WTC11 (cell line): ENCODE results near the gene SLC6A9. TPM values are rescaled to one million over a fixed set of nuclear protein-coding genes. Genes with fewer than 3 reads are reported as not detected.

Experiments used
- ATAC-seq: fragments of 200-7000 bp; cut with Tn5 transposase; 2 replicates; pipeline ENCODE4 v1.10.0; 2021; ENCODE audit warnings: mild to moderate bottlenecking, moderate library complexity
- CTCF ChIA-PET: fragments of 300-600 bp; sonication (Branson Sonifier 250); formaldehyde crosslinking; loops from one replicate; lab custom pipeline; 2021; ENCODE audit warnings: antibody characterized with exemption; lab: Charles Lee
- POLR2A ChIA-PET: fragments of 350-600 bp; sonication (Branson Sonifier 250); formaldehyde crosslinking; loops from one replicate; lab custom pipeline; 2021; ENCODE audit warnings: antibody characterized with exemption; lab: Charles Lee
- DNase-seq: peaks from one replicate; pipeline ENCODE4 v3.0.0; 2021; ENCODE audit warnings: low spot score
- H3K27ac Mint-ChIP-seq: 2 replicates; pipeline ENCODE4 v1.8.0; 2021; ENCODE audit warnings: mixed read lengths
- H3K27me3 Mint-ChIP-seq: 2 replicates; pipeline ENCODE4 v1.8.0; 2021; ENCODE audit warnings: low read depth, mild to moderate bottlenecking, moderate library complexity, mixed read lengths
- H3K36me3 Mint-ChIP-seq: 2 replicates; pipeline ENCODE4 v1.8.0; 2021; ENCODE audit warnings: mixed read lengths
- H3K4me1 Mint-ChIP-seq: 2 replicates; pipeline ENCODE4 v1.8.0; 2022; ENCODE audit warnings: mixed read lengths
- H3K4me3 Mint-ChIP-seq: 2 replicates; pipeline ENCODE4 v1.8.0; 2021; ENCODE audit warnings: mild to moderate bottlenecking, moderate library complexity, mixed read lengths
- H3K9me3 Mint-ChIP-seq: 2 replicates; pipeline ENCODE4 v1.8.0; 2021; ENCODE audit warnings: mixed read lengths
- ATF6 ChIP-seq: sonication (generic); formaldehyde crosslinking; IDR thresholded peaks from 2 replicates; pipeline ENCODE4 v1.8.1; 2023; ENCODE audit warnings: mild to moderate bottlenecking, missing genetic modification reagents
- CBFB ChIP-seq: sonication (generic); formaldehyde crosslinking; IDR thresholded peaks from 2 replicates; pipeline ENCODE4 v1.8.1; 2022; ENCODE audit warnings: mild to moderate bottlenecking, low read depth, missing genetic modification reagents
- E2F4 ChIP-seq: sonication (generic); formaldehyde crosslinking; IDR thresholded peaks from 2 replicates; pipeline ENCODE4 v1.8.1; 2022; ENCODE audit warnings: low read depth, mild to moderate bottlenecking, moderate library complexity, missing genetic modification reagents, borderline replicate concordance
- ETV6 ChIP-seq: sonication (generic); formaldehyde crosslinking; IDR thresholded peaks from 2 replicates; pipeline ENCODE4 v1.8.1; 2022; ENCODE audit warnings: mild to moderate bottlenecking, missing genetic modification reagents
- FOXK1 ChIP-seq: sonication (generic); formaldehyde crosslinking; IDR thresholded peaks from 2 replicates; pipeline ENCODE4 v1.8.0; 2022; ENCODE audit warnings: mild to moderate bottlenecking, moderate library complexity, missing genetic modification reagents
- FOXP1 ChIP-seq: sonication (generic); formaldehyde crosslinking; IDR thresholded peaks from 2 replicates; pipeline ENCODE4 v1.8.0; 2022; ENCODE audit warnings: missing genetic modification reagents, mild to moderate bottlenecking, moderate library complexity, borderline replicate concordance
- FOXP4 ChIP-seq: sonication (generic); formaldehyde crosslinking; IDR thresholded peaks from 2 replicates; pipeline ENCODE4 v1.8.0; 2022; ENCODE audit warnings: mild to moderate bottlenecking, missing genetic modification reagents
- JUN ChIP-seq: sonication (generic); formaldehyde crosslinking; IDR thresholded peaks from 2 replicates; pipeline ENCODE4 v1.8.0; 2023; ENCODE audit warnings: mild to moderate bottlenecking, missing genetic modification reagents
- MAX ChIP-seq: sonication (generic); formaldehyde crosslinking; IDR thresholded peaks from 2 replicates; pipeline ENCODE4 v1.8.0; 2022; ENCODE audit warnings: mild to moderate bottlenecking, missing genetic modification reagents
- NFYB ChIP-seq: sonication (generic); formaldehyde crosslinking; conservative IDR thresholded peaks from 2 replicates; pipeline ENCODE4 v1.8.0; 2022; ENCODE audit warnings: low read depth, missing genetic modification reagents
- OVOL2 ChIP-seq: fragments of 250-450 bp; sonication (Bioruptor Pico); IDR thresholded peaks from 2 replicates; pipeline ENCODE4 v1.9.0; 2021; ENCODE audit warnings: mild to moderate bottlenecking, borderline replicate concordance
- SMAD4 ChIP-seq: sonication (generic); formaldehyde crosslinking; IDR thresholded peaks from 2 replicates; pipeline ENCODE4 v1.8.0; 2022; ENCODE audit warnings: mild to moderate bottlenecking, missing genetic modification reagents
- TCF7 ChIP-seq: sonication (generic); formaldehyde crosslinking; IDR thresholded peaks from 2 replicates; pipeline ENCODE4 v1.8.0; 2022; ENCODE audit warnings: mild to moderate bottlenecking, low read depth, missing genetic modification reagents, moderate library complexity
- TEAD4 ChIP-seq: sonication (generic); formaldehyde crosslinking; IDR thresholded peaks from 2 replicates; pipeline ENCODE4 v1.8.0; 2022; ENCODE audit warnings: mild to moderate bottlenecking, missing genetic modification reagents
- USF1 ChIP-seq: sonication (generic); formaldehyde crosslinking; IDR thresholded peaks from 2 replicates; pipeline ENCODE4 v1.8.0; 2022; ENCODE audit warnings: mild to moderate bottlenecking, missing genetic modification reagents
- ZMAT4 ChIP-seq: fragments of 250-450 bp; sonication (Bioruptor Pico); IDR thresholded peaks from 2 replicates; pipeline ENCODE4 v1.9.0; 2021; ENCODE audit warnings: mild to moderate bottlenecking
- ZNF121 ChIP-seq: sonication (generic); formaldehyde crosslinking; IDR thresholded peaks from 2 replicates; pipeline ENCODE4 v1.8.0; 2023; ENCODE audit warnings: missing genetic modification reagents
- total RNA-seq: library from RNA; stranded (reverse); gene quantifications from 3 replicates; pipeline ENCODE4 v1.2.3, GENCODE V29; 2021
- TF ChIP-seq, protein P1 (sequence below): sonication (generic); formaldehyde crosslinking; IDR thresholded peaks from 2 replicates; pipeline ENCODE4 v1.8.1; 2023; ENCODE audit warnings: mild to moderate bottlenecking, missing genetic modification reagents, moderate library complexity
- TF ChIP-seq, protein P2 (sequence below): fragments of 250-450 bp; sonication (Bioruptor Pico); IDR thresholded peaks from 2 replicates; pipeline ENCODE4 v2.1.2; 2022; ENCODE audit warnings: mild to moderate bottlenecking, moderate library complexity
- TF ChIP-seq, protein P3 (sequence below): sonication (generic); formaldehyde crosslinking; IDR thresholded peaks from 2 replicates; pipeline ENCODE4 v1.8.1; 2022; ENCODE audit warnings: missing genetic modification reagents, borderline replicate concordance

Gene SLC6A9
- total RNA-seq, 1 experiment from 2014 or later = 14.4 TPM

GRCh38 chr1:43953361-43953760 lies 77.9 kb downstream of the SLC6A9 start:
- no peaks in the 10 kb centered on the region for H3K9me3 Mint-ChIP-seq
- TF ChIP-seq ZMAT4 (CRISPR knock-in tag) (no peak), OVOL2 (CRISPR knock-in tag) (no peak), USF1 (CRISPR knock-in tag) (no peak), SMAD4 (CRISPR knock-in tag) (no peak), JUN (no peak), FOXP1 (CRISPR knock-in tag) (no peak)
- TF ChIP-seq, protein P1, sequence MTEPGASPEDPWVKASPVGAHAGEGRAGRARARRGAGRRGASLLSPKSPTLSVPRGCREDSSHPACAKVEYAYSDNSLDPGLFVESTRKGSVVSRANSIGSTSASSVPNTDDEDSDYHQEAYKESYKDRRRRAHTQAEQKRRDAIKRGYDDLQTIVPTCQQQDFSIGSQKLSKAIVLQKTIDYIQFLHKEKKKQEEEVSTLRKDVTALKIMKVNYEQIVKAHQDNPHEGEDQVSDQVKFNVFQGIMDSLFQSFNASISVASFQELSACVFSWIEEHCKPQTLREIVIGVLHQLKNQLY = no peak
- TF ChIP-seq, all 79 proteins: peak for 0
- POLR2A ChIA-PET = interaction anchor here (0.5 to 1.4 kb wide), 7 partner anchors 10 to 298 kb away, joined by 3 to 4 read pairs (median 4); no protein-coding TSS in a partner anchor
- H3K36me3 Mint-ChIP-seq = peaks cover 10% of the 10 kb centered on the region; the same call in 1 of the 2 replicates
- no peak overlapping the region for H3K27ac Mint-ChIP-seq
- CTCF ChIA-PET = interaction anchor here (0.6 to 2.8 kb wide), 12 partner anchors 14 to 300 kb away, joined by 3 to 46 read pairs (median 4); partner anchors contain the start of genes ARTN and DPH2
- H3K4me1 Mint-ChIP-seq = peaks cover 12% of the 10 kb centered on the region
- ATAC-seq (no peak), DNase-seq (no peak)
- no peaks in the 10 kb centered on the region for H3K27me3 Mint-ChIP-seq
- H3K4me3 Mint-ChIP-seq = no peak overlapping the region

GRCh38 chr1:43952731-43953346 lies 78.4 kb downstream of the SLC6A9 start:
- CTCF ChIA-PET = interaction anchor here (0.6 to 2.8 kb wide), 12 partner anchors 13 to 300 kb away, joined by 3 to 46 read pairs (median 4); partner anchors contain the start of genes ARTN and DPH2
- H3K4me1 Mint-ChIP-seq = peaks cover 18% of the 10 kb centered on the region
- peaks cover 10% of the 10 kb centered on the region; the same call in 1 of the 2 replicates for H3K36me3 Mint-ChIP-seq
- peak overlapping the region; percentile 50; the same call in 1 of the 2 replicates for H3K27ac Mint-ChIP-seq
- TF ChIP-seq TEAD4 (CRISPR knock-in tag) (no peak), FOXK1 (no peak), CBFB (CRISPR knock-in tag) (no peak), NFYB (no peak), MAX (CRISPR knock-in tag) (no peak), FOXP1 (CRISPR knock-in tag) (no peak), ETV6 (CRISPR knock-in tag) (no peak), ATF6 (CRISPR knock-in tag) (no peak), FOXP4 (no peak), ZNF121 (no peak), TCF7 (no peak), E2F4 (CRISPR knock-in tag) (no peak)
- TF ChIP-seq, protein P2, sequence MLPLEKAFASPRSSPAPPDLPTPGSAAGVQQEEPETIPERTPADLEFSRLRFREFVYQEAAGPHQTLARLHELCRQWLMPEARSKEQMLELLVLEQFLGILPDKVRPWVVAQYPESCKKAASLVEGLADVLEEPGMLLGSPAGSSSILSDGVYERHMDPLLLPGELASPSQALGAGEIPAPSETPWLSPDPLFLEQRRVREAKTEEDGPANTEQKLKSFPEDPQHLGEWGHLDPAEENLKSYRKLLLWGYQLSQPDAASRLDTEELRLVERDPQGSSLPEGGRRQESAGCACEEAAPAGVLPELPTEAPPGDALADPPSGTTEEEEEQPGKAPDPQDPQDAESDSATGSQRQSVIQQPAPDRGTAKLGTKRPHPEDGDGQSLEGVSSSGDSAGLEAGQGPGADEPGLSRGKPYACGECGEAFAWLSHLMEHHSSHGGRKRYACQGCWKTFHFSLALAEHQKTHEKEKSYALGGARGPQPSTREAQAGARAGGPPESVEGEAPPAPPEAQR = no peak
- TF ChIP-seq, protein P3, sequence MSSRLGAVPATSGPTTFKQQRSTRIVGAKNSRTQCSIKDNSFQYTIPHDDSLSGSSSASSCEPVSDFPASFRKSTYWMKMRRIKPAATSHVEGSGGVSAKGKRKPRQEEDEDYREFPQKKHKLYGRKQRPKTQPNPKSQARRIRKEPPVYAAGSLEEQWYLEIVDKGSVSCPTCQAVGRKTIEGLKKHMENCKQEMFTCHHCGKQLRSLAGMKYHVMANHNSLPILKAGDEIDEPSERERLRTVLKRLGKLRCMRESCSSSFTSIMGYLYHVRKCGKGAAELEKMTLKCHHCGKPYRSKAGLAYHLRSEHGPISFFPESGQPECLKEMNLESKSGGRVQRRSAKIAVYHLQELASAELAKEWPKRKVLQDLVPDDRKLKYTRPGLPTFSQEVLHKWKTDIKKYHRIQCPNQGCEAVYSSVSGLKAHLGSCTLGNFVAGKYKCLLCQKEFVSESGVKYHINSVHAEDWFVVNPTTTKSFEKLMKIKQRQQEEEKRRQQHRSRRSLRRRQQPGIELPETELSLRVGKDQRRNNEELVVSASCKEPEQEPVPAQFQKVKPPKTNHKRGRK (CRISPR knock-in tag) = no peak
- TF ChIP-seq, all 79 proteins: peak for 0
- H3K9me3 Mint-ChIP-seq = no peaks in the 10 kb centered on the region
- peak; percentile 96 for ATAC-seq
- no peaks in the 10 kb centered on the region for H3K27me3 Mint-ChIP-seq
- no peak overlapping the region for H3K4me3 Mint-ChIP-seq
- peak; percentile 66 for DNase-seq
- POLR2A ChIA-PET = interaction anchor here (0.5 to 1.4 kb wide), 6 partner anchors 9 to 298 kb away, joined by 3 to 4 read pairs (median 4); no protein-coding TSS in a partner anchor
